ENCODE results near the gene NPIPB2.

Gene NPIPB2

GRCh38 chr16:11893571-11893970 lies 48.3 kb downstream of the NPIPB2 start:
- TF ChIP-seq CTCF (IDR thresholded peaks at IDR 0.05; ENCODE audit: low read depth, low read length) = no peak
- DNase-seq (ENCODE audit: low read depth in 2 of 2) = no peak
- H3K4me3 ChIP-seq (replicated peaks in 1 of 2; ENCODE audit: low read depth in 2 of 2, low read length in 2 of 2) = no peak overlapping the region

DNA sequence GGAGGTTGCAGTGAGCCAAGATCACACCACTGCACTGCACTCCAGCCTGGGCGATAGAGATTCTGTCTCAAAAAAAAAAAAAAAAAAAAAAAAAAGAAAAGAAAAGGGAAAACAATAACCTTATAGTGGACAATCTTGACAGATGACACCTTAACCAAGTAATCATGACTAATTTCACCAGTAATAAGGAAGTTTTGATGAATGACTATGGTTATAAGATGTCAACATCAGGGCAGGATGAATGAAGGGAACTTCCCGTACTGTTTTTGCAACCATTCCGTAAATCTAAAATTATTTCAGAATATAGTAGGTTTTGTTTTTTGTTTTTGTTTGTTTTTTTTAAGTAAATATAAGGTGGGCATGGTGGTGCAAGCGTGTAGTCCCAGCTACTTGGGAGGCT lies 49.1 kb downstream of the NPIPB2 start:
- TF ChIP-seq CTCF (IDR thresholded peaks at IDR 0.05; ENCODE audit: low read depth, low read length) = no peak
- DNase-seq (ENCODE audit: low read depth in 2 of 2) = no peak
- no peak overlapping the region for H3K4me3 ChIP-seq (replicated peaks in 1 of 2; ENCODE audit: low read depth in 2 of 2, low read length in 2 of 2)

DNA sequence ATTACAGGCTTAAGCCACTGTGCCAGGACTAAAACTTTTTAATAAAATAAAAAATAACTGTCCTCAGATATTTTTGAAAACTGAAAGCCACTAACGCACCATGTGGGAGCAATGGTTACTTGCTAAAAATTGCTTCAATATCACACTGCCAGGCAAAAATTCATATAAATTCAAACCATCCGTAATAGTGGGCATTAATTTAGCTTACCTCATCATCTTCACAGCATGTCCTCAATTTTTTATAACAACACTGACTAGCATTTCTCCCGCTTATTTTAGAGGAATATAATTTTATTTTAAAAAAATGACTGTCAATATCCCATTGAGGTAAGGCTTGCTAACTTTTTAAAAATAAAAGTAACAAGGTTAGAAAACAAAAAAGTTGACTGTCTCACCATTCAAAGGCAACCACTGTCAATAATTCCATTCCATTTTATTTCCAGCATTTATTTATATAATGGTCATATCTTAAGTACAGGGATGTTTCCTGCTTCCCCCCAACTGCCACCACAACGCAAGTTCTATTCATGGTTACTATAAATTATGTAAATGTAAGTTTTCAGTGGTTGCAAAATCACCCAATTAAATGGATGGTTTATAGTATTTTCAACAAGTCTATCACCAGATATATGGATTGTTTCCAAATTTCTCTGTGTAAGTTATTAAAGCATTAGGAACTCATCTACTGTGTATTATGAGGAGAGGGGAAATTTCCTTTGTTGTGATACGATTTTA lies 51.4 kb downstream of the NPIPB2 start:
- DNase-seq (ENCODE audit: low read depth in 2 of 2) = no peak
- H3K4me3 ChIP-seq (replicated peaks in 1 of 2; ENCODE audit: low read depth in 2 of 2, low read length in 2 of 2) = no peak overlapping the region
- no peak for TF ChIP-seq CTCF (IDR thresholded peaks at IDR 0.05; ENCODE audit: low read depth, low read length)

DNA sequence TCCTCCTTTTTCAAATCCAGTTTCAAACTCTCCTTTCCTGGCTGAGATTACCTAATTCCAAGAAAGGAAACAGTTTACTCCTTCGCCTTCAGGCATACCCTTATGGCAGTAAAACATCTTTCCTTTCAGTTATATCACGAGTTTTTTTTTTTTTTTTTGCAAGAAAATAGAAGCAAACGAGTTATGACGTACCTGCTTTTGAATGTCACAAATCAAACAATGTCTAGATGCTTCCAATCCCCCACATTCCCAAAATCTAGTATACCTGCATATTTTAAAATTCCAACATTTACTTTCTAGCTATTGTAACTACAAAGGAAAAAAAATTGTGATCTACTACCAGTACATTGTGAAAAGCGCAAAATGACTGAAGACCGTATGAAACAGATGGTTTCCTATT lies 55.0 kb downstream of the NPIPB2 start:
- no peak for DNase-seq (ENCODE audit: low read depth in 2 of 2)
- no peak for TF ChIP-seq CTCF (IDR thresholded peaks at IDR 0.05; ENCODE audit: low read depth, low read length)
- no peak overlapping the region for H3K4me3 ChIP-seq (replicated peaks in 1 of 2; ENCODE audit: low read depth in 2 of 2, low read length in 2 of 2)

DNA sequence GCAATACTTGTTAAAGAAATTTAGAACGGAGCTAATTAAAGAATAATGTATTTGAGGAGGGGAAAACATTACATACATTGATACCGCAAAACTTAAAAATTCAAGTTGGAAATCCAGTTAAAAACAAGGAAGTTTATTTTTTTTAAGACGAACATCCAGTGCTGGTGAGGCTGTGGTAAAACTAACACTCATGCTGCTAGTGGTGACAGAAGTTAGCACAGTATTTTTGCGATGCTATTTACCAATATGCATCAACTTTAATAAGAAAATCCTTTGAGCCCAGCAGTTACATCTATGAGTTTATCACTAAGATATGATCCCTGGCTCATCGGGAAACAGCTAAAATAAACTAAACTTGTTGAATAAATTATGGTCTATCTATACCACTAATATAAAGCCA lies 57.8 kb downstream of the NPIPB2 start:
- no peak for DNase-seq (ENCODE audit: low read depth in 2 of 2)
- TF ChIP-seq CTCF (IDR thresholded peaks at IDR 0.05; ENCODE audit: low read depth, low read length) = no peak
- no peak overlapping the region for H3K4me3 ChIP-seq (replicated peaks in 1 of 2; ENCODE audit: low read depth in 2 of 2, low read length in 2 of 2)

DNA sequence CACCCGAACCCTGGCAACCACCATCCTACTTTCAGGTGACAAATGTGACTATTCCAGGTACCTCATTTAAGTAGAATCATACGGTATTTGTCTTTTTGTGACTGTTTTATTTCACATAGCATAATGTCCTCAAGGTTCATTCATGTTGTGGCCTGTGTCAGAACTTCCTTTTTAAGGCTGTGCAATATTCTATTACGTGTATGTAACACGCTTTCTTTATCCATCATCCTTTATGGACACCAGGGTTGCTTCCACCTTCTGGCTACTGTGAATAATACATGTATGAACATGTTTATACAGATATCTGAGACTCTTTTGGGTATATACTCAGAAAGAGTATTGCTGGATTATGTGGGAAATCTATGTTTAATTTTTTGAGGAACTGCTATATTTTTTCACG lies 61.8 kb downstream of the NPIPB2 start:
- TF ChIP-seq CTCF (IDR thresholded peaks at IDR 0.05; ENCODE audit: low read depth, low read length) = no peak
- H3K4me3 ChIP-seq (replicated peaks in 1 of 2; ENCODE audit: low read depth in 2 of 2, low read length in 2 of 2) = no peak overlapping the region
- no peak for DNase-seq (ENCODE audit: low read depth in 2 of 2)

GRCh38 chr16:11877374-11877773 lies 64.5 kb downstream of the NPIPB2 start:
- no peak for TF ChIP-seq CTCF (IDR thresholded peaks at IDR 0.05; ENCODE audit: low read depth, low read length)
- peak; percentile 25 to 58 for DNase-seq (ENCODE audit: low read depth in 2 of 2)
- no peak overlapping the region for H3K4me3 ChIP-seq (replicated peaks in 1 of 2; ENCODE audit: low read depth in 2 of 2, low read length in 2 of 2)
